HepG2 (cell line): ENCODE results near the gene USF2. TPM values are rescaled to one million over a fixed set of nuclear protein-coding genes. Genes with fewer than 3 reads are reported as not detected.

Experiments
- ELF1 ChIP-seq: sonication (generic); formaldehyde crosslinking; IDR thresholded peaks from 2 replicates; pipeline ENCODE4 v1.4.0; 2020; ENCODE audit warnings: missing genetic modification reagents
- ETV5 ChIP-seq: IDR thresholded peaks from 2 replicates; pipeline ENCODE4 v1.6.1; 2018; ENCODE audit warnings: missing biosample characterization, missing genetic modification reagents, inconsistent platforms, borderline replicate concordance
- KDM1A ChIP-seq: IDR thresholded peaks from 2 replicates; pipeline ENCODE4 v1.6.1; 2016; ENCODE audit warnings: missing compliant biosample characterization
- KDM2A ChIP-seq: sonication (generic); formaldehyde crosslinking; IDR thresholded peaks from 2 replicates; pipeline ENCODE4 v1.4.0; 2020; ENCODE audit warnings: low read depth, missing genetic modification reagents, borderline replicate concordance
- KDM4B ChIP-seq: sonication (generic); formaldehyde crosslinking; IDR thresholded peaks from 2 replicates; pipeline ENCODE4 v1.4.0; 2020; ENCODE audit warnings: missing genetic modification reagents
- MAF1 ChIP-seq: sonication (generic); formaldehyde crosslinking; IDR thresholded peaks from 2 replicates; pipeline ENCODE4 v1.5.0; 2020; ENCODE audit warnings: missing genetic modification reagents, borderline replicate concordance
- MBNL3 ChIP-seq: fragments of 250-450 bp; sonication (Bioruptor Pico); conservative IDR thresholded peaks from 2 replicates; pipeline ENCODE4 v1.8.0; 2022; ENCODE audit warnings: mild to moderate bottlenecking, inconsistent platforms
- RXRA ChIP-seq: sonication (generic); formaldehyde crosslinking; IDR thresholded peaks from 2 replicates; pipeline ENCODE4 v1.5.1; 2020; ENCODE audit warnings: missing genetic modification reagents
- SKI ChIP-seq: fragments of 450-650 bp; IDR thresholded peaks from one replicate; pipeline ENCODE4 v1.6.1; 2018; ENCODE audit warnings: mild to moderate bottlenecking; ENCODE audit not compliant: partially characterized antibody
- SNAI1 ChIP-seq: sonication (generic); formaldehyde crosslinking; IDR thresholded peaks from 2 replicates; pipeline ENCODE4 v1.5.0; 2020; ENCODE audit warnings: mild to moderate bottlenecking, missing genetic modification reagents, borderline replicate concordance
- TCF7L2 ChIP-seq: IDR thresholded peaks from 2 replicates; pipeline ENCODE4 v1.6.1; 2011; ENCODE audit warnings: mild to moderate bottlenecking, low read depth, low read length, moderate library complexity
- ZNF224 ChIP-seq: sonication (generic); formaldehyde crosslinking; IDR thresholded peaks from 2 replicates; pipeline ENCODE4 v1.5.0; 2020; ENCODE audit warnings: mild to moderate bottlenecking, missing genetic modification reagents
- ZNF264 ChIP-seq: sonication (generic); formaldehyde crosslinking; IDR thresholded peaks from 2 replicates; pipeline ENCODE4 v1.4.0; 2020; ENCODE audit warnings: missing genetic modification reagents
- ZNF33B ChIP-seq: sonication (generic); formaldehyde crosslinking; IDR thresholded peaks from 2 replicates; pipeline ENCODE4 v1.5.1; 2020; ENCODE audit warnings: mild to moderate bottlenecking, missing genetic modification reagents
- ZNF7 ChIP-seq: IDR thresholded peaks from 2 replicates; pipeline ENCODE4 v1.6.1; 2016; ENCODE audit warnings: missing biosample characterization, missing genetic modification reagents
- ZNF709 ChIP-seq: sonication (generic); formaldehyde crosslinking; IDR thresholded peaks from 2 replicates; pipeline ENCODE4 v1.5.0; 2020; ENCODE audit warnings: mild to moderate bottlenecking, missing genetic modification reagents
- ZNF747 ChIP-seq: sonication (generic); formaldehyde crosslinking; IDR thresholded peaks from 2 replicates; pipeline ENCODE4 v1.8.1; 2023; ENCODE audit warnings: missing genetic modification reagents, mild to moderate bottlenecking, borderline replicate concordance
- ZNF850 ChIP-seq: sonication (generic); formaldehyde crosslinking; conservative IDR thresholded peaks from 2 replicates; pipeline ENCODE4 v1.9.0; 2021; ENCODE audit warnings: mild to moderate bottlenecking, missing genetic modification reagents
- ZSCAN12 ChIP-seq: sonication (generic); formaldehyde crosslinking; IDR thresholded peaks from 2 replicates; pipeline ENCODE4 v1.9.0; 2021; ENCODE audit warnings: mild to moderate bottlenecking, missing genetic modification reagents
- ZSCAN9 ChIP-seq: IDR thresholded peaks from 2 replicates; pipeline ENCODE4 v1.6.1; 2016; ENCODE audit warnings: borderline replicate concordance
- polyA plus RNA-seq, 8 experiments: library from polyadenylated mRNA; depleted of rRNA in 3 of 8; stranded (reverse) in 7 of 8; unstranded in 1 of 8; fragments of >200 nt; fragmentation: Illumina TruSeq in 4 of 8; extraction: Trizol in 4 of 8; gene quantifications; 2 replicates each; pipeline versions ENCODE4 v1.2.1 to v1.2.3, GENCODE V29; 2011 to 2016; ENCODE audit warnings: low read depth in 4 of 8, missing spikeins in 1 of 8, mixed read lengths in 1 of 8; ENCODE audit not compliant: insufficient read depth in 1 of 8
- total RNA-seq, 5 experiments: library from RNA; depleted of rRNA; stranded (reverse); fragments of >200 nt; fragmentation: Illumina TruSeq; extraction: Trizol; gene quantifications; 2 replicates each; pipeline ENCODE4 v1.2.3, GENCODE V29; 2016; ENCODE audit warnings: low read depth in 1 of 5
- TF ChIP-seq, protein P1 (sequence below): sonication (generic); formaldehyde crosslinking; IDR thresholded peaks from 2 replicates; pipeline ENCODE4 v1.4.0; 2020; ENCODE audit warnings: missing genetic modification reagents
- TF ChIP-seq, protein P2 (sequence below): sonication (generic); formaldehyde crosslinking; IDR thresholded peaks from 2 replicates; pipeline ENCODE4 v1.5.1; 2020; ENCODE audit warnings: mild to moderate bottlenecking, missing genetic modification reagents, moderate library complexity
- TF ChIP-seq, protein P3 (sequence below): IDR thresholded peaks from 2 replicates; pipeline ENCODE4 v1.6.1; 2018; ENCODE audit warnings: missing genetic modification reagents

Gene USF2
- total and polyA plus RNA-seq, 2 of the 13 experiments (the other 11 are each of a cell fraction or from before 2014, with no cell fraction given) = 54.9 to 106 TPM

DNA sequence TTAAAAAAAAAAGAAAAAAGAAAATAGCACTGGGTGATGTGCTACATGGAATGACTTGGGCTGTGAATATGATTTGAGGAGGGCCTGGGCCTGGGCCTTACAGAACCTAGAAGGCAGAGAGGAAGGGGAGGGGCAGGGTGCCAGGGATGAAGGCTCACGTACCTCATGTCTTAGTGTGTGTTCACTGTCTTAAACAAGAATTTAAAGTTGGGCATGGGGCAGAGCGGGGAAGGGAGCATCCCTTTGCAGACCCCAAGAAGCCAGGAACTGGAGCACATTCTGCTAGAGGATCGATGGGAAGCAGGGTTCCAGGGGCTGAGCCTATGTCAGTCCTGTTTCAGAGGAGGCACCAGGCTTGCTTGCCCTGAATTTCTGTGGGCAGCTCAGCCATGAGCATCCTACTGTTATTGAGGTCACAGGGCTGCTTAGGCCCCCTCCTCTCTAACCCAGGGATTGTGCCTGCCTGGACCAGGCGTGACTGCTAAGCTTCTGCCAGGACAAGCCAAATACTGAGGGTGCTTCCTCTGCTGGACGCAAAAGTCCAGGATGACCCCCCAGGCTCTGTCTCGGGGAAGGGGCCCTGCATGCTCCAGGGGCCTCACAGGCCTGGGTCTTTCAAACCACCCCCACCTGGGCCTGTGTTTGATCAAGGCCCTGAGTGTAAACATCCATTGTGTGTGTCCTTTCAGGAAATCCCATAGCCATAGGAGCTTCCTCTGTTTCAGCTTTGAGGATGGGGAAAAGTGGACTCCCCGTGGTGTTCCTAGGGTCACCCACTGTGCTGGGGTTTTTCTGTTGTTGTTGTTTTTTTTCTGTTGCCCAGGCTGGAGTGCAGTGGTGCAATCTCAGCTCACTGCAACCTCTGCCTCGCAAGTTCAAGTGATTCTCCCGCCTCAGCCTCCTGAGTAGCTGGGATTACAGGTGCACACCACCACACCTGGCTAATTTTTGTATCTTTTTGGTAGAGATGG, 15.2 kb upstream of the USF2 start (continued):
- TF ChIP-seq, protein P1, sequence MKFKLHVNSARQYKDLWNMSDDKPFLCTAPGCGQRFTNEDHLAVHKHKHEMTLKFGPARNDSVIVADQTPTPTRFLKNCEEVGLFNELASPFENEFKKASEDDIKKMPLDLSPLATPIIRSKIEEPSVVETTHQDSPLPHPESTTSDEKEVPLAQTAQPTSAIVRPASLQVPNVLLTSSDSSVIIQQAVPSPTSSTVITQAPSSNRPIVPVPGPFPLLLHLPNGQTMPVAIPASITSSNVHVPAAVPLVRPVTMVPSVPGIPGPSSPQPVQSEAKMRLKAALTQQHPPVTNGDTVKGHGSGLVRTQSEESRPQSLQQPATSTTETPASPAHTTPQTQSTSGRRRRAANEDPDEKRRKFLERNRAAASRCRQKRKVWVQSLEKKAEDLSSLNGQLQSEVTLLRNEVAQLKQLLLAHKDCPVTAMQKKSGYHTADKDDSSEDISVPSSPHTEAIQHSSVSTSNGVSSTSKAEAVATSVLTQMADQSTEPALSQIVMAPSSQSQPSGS (CRISPR knock-in tag) = peak; percentile 27; the same call in 1 of the 2 replicates
- TF ChIP-seq ETV5 (CRISPR knock-in tag) (peak; percentile 73; the same call in 1 of the 2 replicates), KDM1A (CRISPR knock-in tag) (no peak), MAF1 (CRISPR knock-in tag) (no peak), RXRA (CRISPR knock-in tag) (peak; percentile 77; the same call in 1 of the 2 replicates), KDM4B (CRISPR knock-in tag) (no peak), ZNF709 (CRISPR knock-in tag) (no peak), ZNF850 (CRISPR knock-in tag) (no peak), ZSCAN9 (CRISPR knock-in tag) (no peak; the same call in 1 of the 2 replicates), MBNL3 (CRISPR knock-in tag) (no peak), ZNF747 (CRISPR knock-in tag) (0 out of 2 replicates have a peak, but pooled peaks have one; percentile 33), KDM2A (CRISPR knock-in tag) (peak; percentile 47; the same call in 1 of the 2 replicates), SNAI1 (CRISPR knock-in tag) (no peak), SKI (no peak), ZNF224 (CRISPR knock-in tag) (no peak), ZNF7 (CRISPR knock-in tag) (no peak), ZNF264 (CRISPR knock-in tag) (0 out of 2 replicates have a peak, but pooled peaks have one; percentile 53), ZNF33B (CRISPR knock-in tag) (0 out of 2 replicates have a peak, but pooled peaks have one; percentile 30), ZSCAN12 (peak; percentile 50; the same call in 1 of the 2 replicates), ELF1 (CRISPR knock-in tag) (no peak), TCF7L2 (no peak)
- TF ChIP-seq, protein P2, sequence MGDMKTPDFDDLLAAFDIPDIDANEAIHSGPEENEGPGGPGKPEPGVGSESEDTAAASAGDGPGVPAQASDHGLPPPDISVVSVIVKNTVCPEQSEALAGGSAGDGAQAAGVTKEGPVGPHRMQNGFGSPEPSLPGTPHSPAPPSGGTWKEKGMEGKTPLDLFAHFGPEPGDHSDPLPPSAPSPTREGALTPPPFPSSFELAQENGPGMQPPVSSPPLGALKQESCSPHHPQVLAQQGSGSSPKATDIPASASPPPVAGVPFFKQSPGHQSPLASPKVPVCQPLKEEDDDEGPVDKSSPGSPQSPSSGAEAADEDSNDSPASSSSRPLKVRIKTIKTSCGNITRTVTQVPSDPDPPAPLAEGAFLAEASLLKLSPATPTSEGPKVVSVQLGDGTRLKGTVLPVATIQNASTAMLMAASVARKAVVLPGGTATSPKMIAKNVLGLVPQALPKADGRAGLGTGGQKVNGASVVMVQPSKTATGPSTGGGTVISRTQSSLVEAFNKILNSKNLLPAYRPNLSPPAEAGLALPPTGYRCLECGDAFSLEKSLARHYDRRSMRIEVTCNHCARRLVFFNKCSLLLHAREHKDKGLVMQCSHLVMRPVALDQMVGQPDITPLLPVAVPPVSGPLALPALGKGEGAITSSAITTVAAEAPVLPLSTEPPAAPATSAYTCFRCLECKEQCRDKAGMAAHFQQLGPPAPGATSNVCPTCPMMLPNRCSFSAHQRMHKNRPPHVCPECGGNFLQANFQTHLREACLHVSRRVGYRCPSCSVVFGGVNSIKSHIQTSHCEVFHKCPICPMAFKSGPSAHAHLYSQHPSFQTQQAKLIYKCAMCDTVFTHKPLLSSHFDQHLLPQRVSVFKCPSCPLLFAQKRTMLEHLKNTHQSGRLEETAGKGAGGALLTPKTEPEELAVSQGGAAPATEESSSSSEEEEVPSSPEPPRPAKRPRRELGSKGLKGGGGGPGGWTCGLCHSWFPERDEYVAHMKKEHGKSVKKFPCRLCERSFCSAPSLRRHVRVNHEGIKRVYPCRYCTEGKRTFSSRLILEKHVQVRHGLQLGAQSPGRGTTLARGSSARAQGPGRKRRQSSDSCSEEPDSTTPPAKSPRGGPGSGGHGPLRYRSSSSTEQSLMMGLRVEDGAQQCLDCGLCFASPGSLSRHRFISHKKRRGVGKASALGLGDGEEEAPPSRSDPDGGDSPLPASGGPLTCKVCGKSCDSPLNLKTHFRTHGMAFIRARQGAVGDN = peak; percentile 82
- TF ChIP-seq, protein P3, sequence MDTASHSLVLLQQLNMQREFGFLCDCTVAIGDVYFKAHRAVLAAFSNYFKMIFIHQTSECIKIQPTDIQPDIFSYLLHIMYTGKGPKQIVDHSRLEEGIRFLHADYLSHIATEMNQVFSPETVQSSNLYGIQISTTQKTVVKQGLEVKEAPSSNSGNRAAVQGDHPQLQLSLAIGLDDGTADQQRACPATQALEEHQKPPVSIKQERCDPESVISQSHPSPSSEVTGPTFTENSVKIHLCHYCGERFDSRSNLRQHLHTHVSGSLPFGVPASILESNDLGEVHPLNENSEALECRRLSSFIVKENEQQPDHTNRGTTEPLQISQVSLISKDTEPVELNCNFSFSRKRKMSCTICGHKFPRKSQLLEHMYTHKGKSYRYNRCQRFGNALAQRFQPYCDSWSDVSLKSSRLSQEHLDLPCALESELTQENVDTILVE (CRISPR knock-in tag) = no peak
